Stimulated activated naive CD8-positive, alpha-beta T cell treated with anti-CD3 and anti-CD28 coated beads, Interleukin-15, Interleukin-2, amounts not matched to agents 100 ng/mL and 50 ng/mL, for 24 hours (primary cell): ENCODE results near the gene MECR.

Source experiments
- H3K27ac Mint-ChIP-seq: one replicate; pipeline ENCODE4 v1.8.0; 2021; ENCODE audit warnings: mild to moderate bottlenecking, mixed read lengths
- H3K27me3 Mint-ChIP-seq: one replicate; pipeline ENCODE4 v1.8.0; 2021; ENCODE audit warnings: mixed read lengths
- H3K36me3 Mint-ChIP-seq: one replicate; pipeline ENCODE4 v1.8.0; 2021; ENCODE audit warnings: low read depth, mixed read lengths
- H3K4me1 Mint-ChIP-seq: one replicate; pipeline ENCODE4 v1.8.0; 2021; ENCODE audit warnings: low read depth, mixed read lengths
- H3K4me3 Mint-ChIP-seq: one replicate; pipeline ENCODE4 v1.8.0; 2021; ENCODE audit warnings: mild to moderate bottlenecking, mixed read lengths
- H3K9me3 Mint-ChIP-seq: one replicate; pipeline ENCODE4 v1.8.0; 2021; ENCODE audit warnings: mixed read lengths

The MECR gene

DNA sequence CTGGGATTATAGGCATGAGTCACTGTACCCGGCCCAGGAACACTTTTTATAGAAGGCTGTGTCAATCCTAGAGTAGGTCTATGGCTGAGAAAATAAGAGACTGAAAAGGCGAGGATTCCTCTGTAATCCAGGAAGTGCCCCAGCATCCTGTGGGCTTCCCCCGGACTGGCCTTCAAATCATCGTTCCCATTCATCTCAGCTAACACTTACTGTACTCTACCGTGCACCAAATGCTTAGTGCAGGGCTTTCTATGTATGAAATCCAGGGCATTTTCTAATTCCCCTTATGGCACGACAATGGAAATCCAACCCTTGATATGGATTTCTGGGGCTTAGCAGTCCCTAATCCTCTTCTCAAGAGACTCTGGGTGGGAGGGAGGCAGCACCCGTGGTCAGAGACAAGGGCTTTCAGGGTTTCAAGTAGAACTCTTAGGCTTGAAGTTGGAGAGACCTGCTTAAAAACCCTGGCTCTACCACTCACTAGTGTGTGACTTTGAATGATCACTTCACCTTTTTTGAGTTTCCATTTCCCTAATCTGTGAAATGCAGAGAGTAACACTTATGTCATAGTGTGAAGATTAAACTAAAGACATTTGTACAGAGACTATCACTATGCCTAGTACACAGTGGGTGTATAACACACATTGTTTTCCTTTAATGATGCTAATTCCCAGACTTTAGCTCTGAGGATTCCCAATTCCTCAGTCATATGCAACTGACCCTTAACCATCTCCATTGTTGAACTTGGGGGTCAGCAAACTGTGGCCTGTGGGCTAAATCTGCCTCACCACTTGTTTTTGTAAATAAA, 20.3 kb downstream of the MECR start:
- no peak overlapping the region for H3K27ac Mint-ChIP-seq
- no peaks in the 10 kb centered on the region for H3K9me3 Mint-ChIP-seq
- no peaks in the 10 kb centered on the region for H3K4me1 Mint-ChIP-seq
- no peaks in the 10 kb centered on the region for H3K27me3 Mint-ChIP-seq
- no peak overlapping the region for H3K4me3 Mint-ChIP-seq
- H3K36me3 Mint-ChIP-seq = peaks cover 48% of the 10 kb centered on the region

DNA sequence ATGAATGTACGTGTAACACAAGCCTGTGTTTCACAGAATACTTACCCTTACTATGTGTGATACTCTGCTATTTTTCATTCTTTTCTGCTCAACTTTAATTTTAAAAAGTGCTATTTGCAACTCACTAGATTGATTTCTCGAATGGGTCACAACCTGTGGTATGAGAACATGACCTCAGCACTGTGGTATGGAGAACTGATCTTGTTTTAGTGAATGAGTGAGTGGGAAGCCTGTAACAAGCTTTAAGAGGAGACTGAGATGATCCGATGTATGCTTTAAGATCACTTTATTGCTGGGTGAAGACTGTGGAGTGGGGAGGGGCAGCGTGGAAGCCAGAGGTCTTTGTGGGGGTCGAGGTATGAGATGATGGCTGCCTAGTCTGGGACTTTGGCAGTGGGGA, 21.6 kb downstream of the MECR start:
- Mint-ChIP-seq H3K36me3 (peaks cover 41% of the 10 kb centered on the region), H3K27me3 (no peaks in the 10 kb centered on the region), H3K4me1 (no peaks in the 10 kb centered on the region), H3K9me3 (no peaks in the 10 kb centered on the region), H3K27ac (no peak overlapping the region), H3K4me3 (no peak overlapping the region)

DNA sequence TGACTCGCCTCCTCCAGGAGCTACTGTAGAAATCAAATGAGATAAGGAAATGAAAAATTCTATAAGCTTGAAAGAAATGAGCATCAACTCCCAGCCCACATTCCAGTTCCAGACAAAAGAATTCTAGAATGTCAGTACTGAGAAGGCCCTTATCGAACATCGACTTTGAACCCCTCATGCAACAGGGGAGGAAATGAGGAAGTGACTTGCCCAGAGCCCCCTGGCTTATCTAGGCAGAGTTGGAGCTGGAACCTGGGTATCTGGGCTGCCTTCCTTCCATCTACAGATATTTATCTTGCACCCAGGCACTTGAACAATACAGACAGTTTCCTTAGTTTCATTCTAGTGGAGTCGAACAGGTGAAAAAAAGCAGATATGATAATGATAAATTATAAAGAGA, 22.3 kb downstream of the MECR start:
- Mint-ChIP-seq H3K4me1 (no peaks in the 10 kb centered on the region), H3K27me3 (no peaks in the 10 kb centered on the region), H3K4me3 (no peak overlapping the region), H3K9me3 (no peaks in the 10 kb centered on the region), H3K36me3 (peaks cover 39% of the 10 kb centered on the region), H3K27ac (peak overlapping the region; percentile 23)

DNA sequence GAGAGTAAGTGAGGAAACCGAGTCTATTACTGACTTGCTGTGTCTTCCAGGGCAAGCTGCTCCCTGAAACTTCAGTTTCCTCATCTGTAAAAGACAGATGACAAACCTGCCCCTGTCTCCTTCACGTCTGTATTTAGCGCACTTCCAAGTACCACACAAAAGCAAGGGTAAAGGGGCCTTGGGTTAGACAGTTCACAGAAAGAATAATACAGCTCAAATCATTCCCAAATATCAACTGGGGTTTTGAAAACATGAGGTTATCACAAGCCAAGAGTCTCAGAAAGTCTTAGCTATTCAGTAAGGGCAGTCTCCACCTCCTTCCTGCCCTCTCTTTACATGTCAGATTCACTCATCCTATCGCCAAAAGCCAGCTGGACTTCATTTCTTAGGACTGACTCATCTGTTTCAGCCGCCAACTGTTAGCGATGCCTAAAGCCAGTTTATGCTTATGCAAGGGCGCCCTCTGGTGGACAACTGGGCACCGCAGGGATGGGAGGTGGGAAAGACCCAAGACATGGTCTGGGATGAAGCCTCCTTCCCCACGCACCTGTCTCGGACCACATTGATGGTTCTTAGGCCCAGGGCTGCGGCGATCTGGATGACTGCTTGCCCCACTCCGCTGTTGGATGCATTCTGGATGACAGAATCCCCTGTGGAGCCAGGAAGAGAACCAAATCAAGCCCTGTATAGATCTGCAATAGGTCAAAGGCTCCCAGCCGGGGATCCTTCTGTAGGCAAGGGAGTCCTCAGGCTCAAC, 28.0 kb downstream of the MECR start:
- H3K4me3 Mint-ChIP-seq = no peak overlapping the region
- no peaks in the 10 kb centered on the region for H3K27me3 Mint-ChIP-seq
- no peaks in the 10 kb centered on the region for H3K9me3 Mint-ChIP-seq
- H3K27ac Mint-ChIP-seq = no peak overlapping the region
- H3K36me3 Mint-ChIP-seq = peaks cover 44% of the 10 kb centered on the region
- H3K4me1 Mint-ChIP-seq = peaks cover 11% of the 10 kb centered on the region

DNA sequence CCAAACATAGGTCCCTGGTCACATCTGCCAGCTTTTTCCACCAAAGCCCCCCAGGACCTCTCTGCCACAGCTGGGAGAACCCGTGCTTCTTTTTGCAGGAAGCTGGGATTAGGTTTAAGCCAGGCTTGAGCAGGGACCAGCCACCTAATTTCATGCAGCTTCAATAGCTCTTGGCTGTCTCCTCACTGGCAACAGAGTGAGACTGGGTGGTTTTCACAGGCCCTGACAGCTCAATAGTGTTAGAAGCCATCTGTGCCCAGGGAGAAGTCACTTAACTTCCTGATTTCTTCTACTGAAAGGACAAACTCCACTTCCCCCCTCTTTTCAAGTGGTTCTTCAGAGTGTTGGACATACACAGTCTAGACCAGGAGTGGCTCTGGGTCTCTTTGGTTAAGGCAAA, 28.7 kb downstream of the MECR start:
- no peaks in the 10 kb centered on the region for H3K9me3 Mint-ChIP-seq
- no peaks in the 10 kb centered on the region for H3K27me3 Mint-ChIP-seq
- no peak overlapping the region for H3K4me3 Mint-ChIP-seq
- H3K36me3 Mint-ChIP-seq = peaks cover 48% of the 10 kb centered on the region
- H3K4me1 Mint-ChIP-seq = peaks cover 11% of the 10 kb centered on the region
- no peak overlapping the region for H3K27ac Mint-ChIP-seq

DNA sequence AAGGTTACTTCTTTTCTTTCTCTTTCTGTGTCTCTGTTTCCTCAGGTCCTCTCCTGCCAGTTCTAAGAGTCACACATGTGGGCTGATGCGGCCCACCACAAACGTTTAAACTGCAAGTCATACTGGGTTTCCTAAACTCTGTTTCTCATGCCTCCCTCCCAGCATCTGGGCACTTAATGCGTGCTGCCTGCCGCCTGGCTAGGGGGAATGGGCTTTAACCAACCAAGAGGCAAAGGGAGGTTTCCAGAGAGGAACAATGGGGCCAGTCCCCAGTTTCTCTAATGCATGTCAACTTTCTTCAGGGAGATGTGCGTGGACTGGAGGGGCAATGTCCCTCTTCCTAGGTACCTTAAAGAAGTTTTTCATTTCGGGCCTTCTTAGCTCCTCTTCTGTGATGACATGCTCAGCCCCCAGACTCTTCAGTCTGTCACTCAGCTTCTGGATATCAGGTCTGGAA, 29.1 kb downstream of the MECR start:
- Mint-ChIP-seq H3K9me3 (no peaks in the 10 kb centered on the region), H3K36me3 (peaks cover 49% of the 10 kb centered on the region), H3K4me3 (no peak overlapping the region), H3K27me3 (no peaks in the 10 kb centered on the region), H3K27ac (no peak overlapping the region), H3K4me1 (peaks cover 11% of the 10 kb centered on the region)

DNA sequence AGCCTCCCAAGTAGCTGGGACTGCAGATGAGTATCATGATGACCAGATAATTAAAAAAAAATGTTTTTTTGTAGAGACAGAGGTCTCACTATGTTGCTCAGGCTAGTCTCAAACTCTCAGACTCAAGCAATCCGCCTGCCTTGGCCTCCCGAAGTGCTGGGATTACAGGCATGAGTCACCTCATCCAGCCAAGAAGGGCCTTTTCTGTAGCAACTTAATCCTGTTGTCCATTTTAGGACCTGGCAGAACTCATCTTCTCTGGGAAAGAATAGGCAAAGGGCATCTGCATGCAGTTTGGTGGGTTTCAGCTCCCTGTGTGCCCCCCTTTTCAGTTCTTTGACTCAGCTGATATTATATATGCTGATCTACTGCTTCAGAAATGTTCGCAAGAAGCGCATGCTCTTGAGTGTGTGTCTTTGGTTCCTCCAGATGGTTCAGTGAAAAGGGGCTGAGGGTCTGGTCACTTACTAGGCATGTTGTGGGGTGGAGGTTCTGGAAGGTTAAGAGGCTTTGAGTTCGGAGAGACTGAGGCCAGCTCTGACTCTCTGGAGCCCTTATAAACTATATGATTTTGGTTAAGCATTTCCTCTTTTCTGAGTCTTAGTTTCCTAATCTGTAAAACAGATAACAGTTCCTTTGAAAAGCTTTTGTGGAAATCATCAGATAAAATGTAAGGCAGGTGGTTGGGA, 29.7 kb downstream of the MECR start:
- Mint-ChIP-seq H3K27ac (peak overlapping the region; percentile 15), H3K4me1 (peaks cover 11% of the 10 kb centered on the region), H3K9me3 (no peaks in the 10 kb centered on the region), H3K36me3 (peaks cover 45% of the 10 kb centered on the region), H3K27me3 (no peaks in the 10 kb centered on the region), H3K4me3 (no peak overlapping the region)

DNA sequence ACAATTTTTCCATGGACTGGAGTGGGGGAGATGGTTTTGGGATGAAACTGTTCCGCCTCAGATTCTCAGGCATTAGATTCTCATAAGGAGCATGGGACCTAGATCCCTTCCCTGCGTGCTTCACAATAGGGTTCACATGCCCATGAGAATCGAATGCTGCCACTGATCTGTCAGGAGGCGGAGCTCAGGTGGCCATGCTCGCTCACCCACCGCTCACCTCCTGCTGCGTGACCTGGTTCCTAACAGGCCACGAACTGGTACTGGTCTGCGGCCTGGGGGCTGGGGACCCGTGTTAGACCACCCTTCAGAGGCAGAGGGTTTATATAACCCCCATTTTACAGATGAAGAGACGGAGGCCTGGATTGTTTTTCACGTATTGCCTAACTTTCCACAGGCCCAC, 32.7 kb downstream of the MECR start:
- no peaks in the 10 kb centered on the region for H3K9me3 Mint-ChIP-seq
- H3K36me3 Mint-ChIP-seq = peaks cover 57% of the 10 kb centered on the region
- peaks cover 11% of the 10 kb centered on the region for H3K4me1 Mint-ChIP-seq
- H3K27ac Mint-ChIP-seq = no peak overlapping the region
- H3K27me3 Mint-ChIP-seq = no peaks in the 10 kb centered on the region
- H3K4me3 Mint-ChIP-seq = no peak overlapping the region

DNA sequence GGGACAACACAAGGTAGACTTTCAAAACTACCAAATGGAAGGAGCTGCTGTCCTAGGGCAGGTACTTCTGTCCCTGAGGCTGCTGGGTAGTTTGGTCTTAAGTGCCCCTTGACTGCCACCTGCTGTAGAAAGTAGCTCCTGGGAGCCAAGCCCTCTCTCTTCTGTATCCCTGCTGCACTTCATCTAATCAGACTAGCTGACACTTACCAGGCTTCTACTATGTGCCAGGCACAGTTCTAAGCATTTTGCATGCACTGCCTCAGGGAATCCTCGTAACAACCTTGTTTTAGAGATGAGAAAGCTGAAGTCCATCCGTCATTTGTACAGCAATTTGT, 33.2 kb downstream of the MECR start:
- Mint-ChIP-seq H3K4me1 (peaks cover 8% of the 10 kb centered on the region), H3K27ac (no peak overlapping the region), H3K4me3 (no peak overlapping the region), H3K27me3 (no peaks in the 10 kb centered on the region), H3K36me3 (peaks cover 56% of the 10 kb centered on the region), H3K9me3 (no peaks in the 10 kb centered on the region)

DNA sequence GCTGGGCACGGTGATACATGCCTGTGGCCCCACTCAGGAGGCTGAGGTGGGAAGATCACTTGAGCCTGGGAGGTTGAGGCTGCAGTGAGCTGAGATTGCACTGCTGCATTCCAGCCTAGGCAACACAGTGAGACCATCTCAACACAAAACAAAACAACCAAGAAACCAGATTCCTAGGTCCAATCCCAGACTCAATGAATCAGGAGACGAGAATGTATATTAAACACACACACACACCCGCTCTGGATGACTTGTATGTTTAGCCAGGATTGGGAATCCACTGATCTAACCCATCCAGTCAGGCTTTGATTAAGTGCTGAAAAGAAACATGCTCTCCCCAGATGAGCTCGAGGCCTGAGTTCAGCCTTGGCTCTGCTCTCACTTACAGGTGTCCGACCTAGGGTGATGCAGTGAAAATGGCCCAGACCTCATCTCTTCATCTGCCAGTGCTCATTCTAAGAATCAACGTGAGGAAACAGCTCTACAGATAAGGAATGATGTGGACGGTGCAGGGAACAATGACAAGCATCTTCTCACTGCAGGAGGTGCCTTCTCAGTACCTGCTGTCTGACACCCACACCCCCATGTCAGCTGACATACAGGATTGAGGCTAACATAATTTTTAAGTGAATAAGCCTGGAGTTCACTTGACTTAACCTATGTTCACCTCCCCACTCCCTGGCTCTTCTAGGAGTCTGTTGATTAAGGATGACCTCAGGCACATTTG, 33.7 kb downstream of the MECR start:
- no peak overlapping the region for H3K27ac Mint-ChIP-seq
- peaks cover 4% of the 10 kb centered on the region for H3K4me1 Mint-ChIP-seq
- peaks cover 52% of the 10 kb centered on the region for H3K36me3 Mint-ChIP-seq
- no peaks in the 10 kb centered on the region for H3K9me3 Mint-ChIP-seq
- H3K4me3 Mint-ChIP-seq = no peak overlapping the region
- no peaks in the 10 kb centered on the region for H3K27me3 Mint-ChIP-seq

DNA sequence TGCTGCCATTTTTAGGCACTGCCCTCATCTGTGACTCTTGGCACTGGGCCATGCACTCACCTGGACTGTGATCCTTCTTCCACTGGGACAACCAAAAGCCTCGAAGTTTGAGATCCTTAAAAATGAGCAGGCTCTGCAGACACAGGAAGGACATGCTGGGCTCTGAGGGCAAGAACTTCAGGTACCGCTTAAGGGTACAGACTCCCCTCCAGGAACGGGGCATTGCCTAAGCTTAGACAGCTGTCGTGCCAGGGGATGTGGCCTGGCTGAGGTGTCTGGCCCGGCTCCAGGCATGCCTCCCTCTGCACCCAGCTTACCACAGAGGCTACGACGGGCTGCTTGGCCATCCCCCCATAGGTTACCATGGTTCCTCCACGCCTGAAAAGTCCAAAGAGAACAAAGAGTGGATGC, 34.8 kb downstream of the MECR start:
- peaks cover 46% of the 10 kb centered on the region for H3K36me3 Mint-ChIP-seq
- H3K9me3 Mint-ChIP-seq = no peaks in the 10 kb centered on the region
- no peak overlapping the region for H3K27ac Mint-ChIP-seq
- no peaks in the 10 kb centered on the region for H3K4me1 Mint-ChIP-seq
- no peaks in the 10 kb centered on the region for H3K27me3 Mint-ChIP-seq
- no peak overlapping the region for H3K4me3 Mint-ChIP-seq

DNA sequence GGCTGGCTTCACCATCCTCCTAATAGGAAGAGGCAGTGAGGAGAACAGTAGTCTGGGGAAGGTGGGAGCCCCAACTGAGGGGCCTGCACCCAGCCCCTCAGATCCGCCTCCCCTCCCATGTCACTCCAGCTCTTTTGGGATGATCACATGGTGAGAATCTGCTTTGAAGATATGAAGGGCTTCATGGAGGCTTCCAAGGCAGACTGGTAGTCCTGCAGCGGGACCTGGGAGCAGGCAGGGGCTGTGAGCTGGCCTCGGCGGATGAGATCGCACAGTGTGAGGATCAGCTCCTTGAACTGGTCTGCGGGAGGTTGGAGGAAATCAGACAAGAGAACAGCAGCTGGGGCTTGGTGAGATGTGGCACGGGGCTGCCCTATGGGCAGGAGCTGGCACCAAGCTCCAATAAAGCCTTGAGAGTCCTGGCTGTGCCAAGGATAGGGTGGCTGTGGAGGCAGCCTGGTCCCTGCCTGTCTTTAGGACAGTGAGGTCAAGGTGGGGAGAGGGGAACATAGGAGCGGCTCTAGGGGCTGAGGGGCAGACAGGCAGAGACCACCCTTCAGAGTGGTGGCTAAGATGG, 36.8 kb downstream of the MECR start:
- no peak overlapping the region for H3K4me3 Mint-ChIP-seq

DNA sequence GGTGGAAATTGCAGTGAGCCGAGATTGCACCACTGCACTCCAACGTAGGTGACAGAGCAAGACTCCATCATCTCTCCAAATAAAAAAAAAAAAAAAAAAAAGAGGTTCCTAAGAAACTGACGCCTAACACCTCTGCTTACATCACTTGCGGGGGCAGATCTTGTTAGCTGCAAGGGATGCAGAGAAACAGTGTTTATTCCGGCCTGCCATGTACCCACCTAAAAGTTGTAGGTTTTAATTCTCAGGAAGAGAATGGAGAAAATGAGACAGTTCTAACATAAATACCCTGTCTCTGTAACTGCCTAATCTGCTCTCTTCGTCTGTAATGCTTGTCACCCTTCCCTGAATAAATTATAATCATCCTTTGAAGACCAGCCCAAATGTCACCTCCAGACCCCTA, 40.0 kb downstream of the MECR start:
- Mint-ChIP-seq H3K4me1 (no peaks in the 10 kb centered on the region), H3K36me3 (peaks cover 30% of the 10 kb centered on the region), H3K4me3 (no peak overlapping the region), H3K9me3 (no peaks in the 10 kb centered on the region), H3K27ac (no peak overlapping the region), H3K27me3 (no peaks in the 10 kb centered on the region)

More for the DNA sequence above, 36.8 kb downstream of the MECR start:
- Mint-ChIP-seq H3K27ac (no peak overlapping the region), H3K9me3 (no peaks in the 10 kb centered on the region), H3K27me3 (no peaks in the 10 kb centered on the region), H3K36me3 (peaks cover 41% of the 10 kb centered on the region), H3K4me1 (no peaks in the 10 kb centered on the region)

DNA sequence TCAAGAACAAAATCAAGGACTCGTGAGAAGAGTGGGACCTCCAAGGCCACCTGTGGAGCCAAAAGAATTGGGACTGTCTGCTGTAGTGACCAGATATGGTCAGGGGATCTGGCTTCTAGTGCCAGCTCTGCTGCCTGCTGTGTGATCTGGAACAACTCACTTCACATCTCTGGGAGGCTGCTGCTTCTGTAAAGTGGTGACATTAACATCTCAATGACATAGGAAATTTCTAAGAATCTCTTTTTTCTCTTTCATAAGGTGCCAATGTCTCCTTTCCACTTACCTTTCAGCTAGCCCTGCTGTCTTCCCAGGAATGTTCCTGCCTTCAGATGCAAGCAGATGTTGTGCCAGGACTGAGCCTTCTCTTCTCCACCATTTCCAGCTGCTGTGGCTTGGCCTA, 44.0 kb downstream of the MECR start:
- H3K9me3 Mint-ChIP-seq = no peaks in the 10 kb centered on the region
- no peak overlapping the region for H3K27ac Mint-ChIP-seq
- peaks cover 15% of the 10 kb centered on the region for H3K4me1 Mint-ChIP-seq
- H3K36me3 Mint-ChIP-seq = peaks cover 6% of the 10 kb centered on the region
- no peak overlapping the region for H3K4me3 Mint-ChIP-seq
- H3K27me3 Mint-ChIP-seq = no peaks in the 10 kb centered on the region
